Measurements from ENCODE around the gene WDR88. TPM values are rescaled to one million over a fixed set of nuclear protein-coding genes. Genes with fewer than 3 reads are reported as not detected.

WDR88 gene
- total and polyA plus RNA-seq, 12 donors, result 0.13 to 0.37 TPM; not detected in 10

DNA sequence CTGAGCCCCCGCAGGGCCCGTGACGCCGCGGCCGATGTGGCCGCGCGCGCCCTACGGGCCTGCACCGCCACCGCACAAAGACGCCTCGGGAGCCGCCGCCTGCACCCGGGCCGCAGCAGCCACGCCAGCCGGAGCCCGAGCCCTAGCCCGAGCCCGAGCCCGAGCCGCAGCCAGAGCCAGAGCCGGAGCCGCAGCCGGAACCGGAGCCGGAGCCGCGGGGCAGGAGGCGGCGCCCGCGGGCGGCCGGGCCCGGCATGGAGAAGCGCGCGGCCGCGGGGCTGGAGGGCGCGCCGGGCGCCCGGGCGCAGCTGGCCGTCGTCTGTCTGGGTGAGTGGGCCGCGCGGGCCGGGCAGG, 62.6 kb downstream of the WDR88 start:
- Histone ChIP-seq H3K9me3 (no peaks in the 10 kb centered on the region), H3K27me3 (peaks cover 0 to 30% (median 0%) of the 10 kb centered on the region in 7 donors), H3K36me3 (peaks cover 0 to 19% (median 0%) of the 10 kb centered on the region in 9 donors), H3K4me3 (peak overlapping the region; percentile 41 to 81 (median 63)), H3K27ac (peak overlapping the region in 5 of 10 donors; percentile 35 to 71 (median 53)), H3K4me1 (peaks cover 0 to 11% (median 6%) of the 10 kb centered on the region in 9 donors)
- WGBS, 2 donors, result 0 to 1% methylated on average over 25 to 57 of the region's 57 CpGs
- TF ChIP-seq, protein P1, sequence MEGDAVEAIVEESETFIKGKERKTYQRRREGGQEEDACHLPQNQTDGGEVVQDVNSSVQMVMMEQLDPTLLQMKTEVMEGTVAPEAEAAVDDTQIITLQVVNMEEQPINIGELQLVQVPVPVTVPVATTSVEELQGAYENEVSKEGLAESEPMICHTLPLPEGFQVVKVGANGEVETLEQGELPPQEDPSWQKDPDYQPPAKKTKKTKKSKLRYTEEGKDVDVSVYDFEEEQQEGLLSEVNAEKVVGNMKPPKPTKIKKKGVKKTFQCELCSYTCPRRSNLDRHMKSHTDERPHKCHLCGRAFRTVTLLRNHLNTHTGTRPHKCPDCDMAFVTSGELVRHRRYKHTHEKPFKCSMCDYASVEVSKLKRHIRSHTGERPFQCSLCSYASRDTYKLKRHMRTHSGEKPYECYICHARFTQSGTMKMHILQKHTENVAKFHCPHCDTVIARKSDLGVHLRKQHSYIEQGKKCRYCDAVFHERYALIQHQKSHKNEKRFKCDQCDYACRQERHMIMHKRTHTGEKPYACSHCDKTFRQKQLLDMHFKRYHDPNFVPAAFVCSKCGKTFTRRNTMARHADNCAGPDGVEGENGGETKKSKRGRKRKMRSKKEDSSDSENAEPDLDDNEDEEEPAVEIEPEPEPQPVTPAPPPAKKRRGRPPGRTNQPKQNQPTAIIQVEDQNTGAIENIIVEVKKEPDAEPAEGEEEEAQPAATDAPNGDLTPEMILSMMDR (IDR thresholded peaks at IDR 0.05), result no peak
- no peak for DNase-seq
- ATAC-seq, result peak in 4 of 8 donors; percentile 5 to 30 (median 26)
- intact Hi-C loops (cut with DNase I), result no loop called here

DNA sequence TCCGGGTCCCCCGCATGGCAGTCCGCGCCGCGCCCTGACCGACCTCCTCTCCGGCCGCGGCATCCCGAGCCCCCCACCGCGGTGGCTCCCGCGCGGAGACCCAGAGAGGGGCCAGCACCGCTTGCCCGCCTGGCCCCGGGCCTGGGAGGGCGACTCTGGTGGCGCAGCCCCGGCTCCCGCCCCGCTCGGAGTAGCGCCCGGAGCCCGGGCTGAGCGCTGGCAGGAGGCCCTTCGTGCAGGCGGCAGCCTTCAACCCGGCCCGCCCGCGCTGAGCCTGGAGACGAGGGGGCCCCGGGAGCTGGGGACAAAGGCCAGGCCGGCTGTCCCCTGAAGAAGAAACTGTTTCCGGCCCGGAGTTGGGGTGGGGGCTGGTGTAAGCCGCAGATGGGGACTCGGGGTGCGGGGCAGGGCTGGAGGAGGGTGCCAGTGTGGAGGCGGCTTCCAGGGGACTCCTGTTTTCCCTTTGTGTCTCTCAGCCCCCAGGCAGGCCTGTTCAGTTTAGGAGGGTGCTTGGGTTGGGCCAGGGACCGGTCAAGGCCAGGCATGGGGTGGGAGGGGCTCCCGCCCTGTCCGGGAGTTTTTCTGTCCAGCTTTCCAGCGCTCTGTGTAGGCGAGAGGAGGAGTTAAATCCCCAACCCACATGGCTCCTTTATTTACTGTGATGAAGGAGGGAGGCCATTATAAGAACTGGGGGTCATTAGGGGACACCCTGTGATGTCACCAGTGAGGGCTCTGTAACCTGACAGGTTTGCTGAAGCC, 63.2 kb downstream of the WDR88 start:
- peak in 1 of 2 donors; percentile 35 for DNase-seq
- peak overlapping the region in 8 of 10 donors; percentile 35 to 71 (median 58) for H3K27ac ChIP-seq
- peak overlapping the region; percentile 41 to 81 (median 63) for H3K4me3 ChIP-seq
- WGBS, 2 donors, result 1% methylated on average over 45 to 49 of the region's 49 CpGs
- peaks cover 0 to 30% (median 0%) of the 10 kb centered on the region in 7 donors for H3K27me3 ChIP-seq
- ATAC-seq, result peak; percentile 66 to 77 (median 71)
- peaks cover 0 to 11% (median 6%) of the 10 kb centered on the region in 9 donors for H3K4me1 ChIP-seq
- H3K36me3 ChIP-seq, result peaks cover 0 to 22% (median 0%) of the 10 kb centered on the region in 9 donors
- intact Hi-C loops (cut with DNase I), result no loop called here
- H3K9me3 ChIP-seq, result no peaks in the 10 kb centered on the region
- TF ChIP-seq, protein P1 (IDR thresholded peaks at IDR 0.05), result no peak

DNA sequence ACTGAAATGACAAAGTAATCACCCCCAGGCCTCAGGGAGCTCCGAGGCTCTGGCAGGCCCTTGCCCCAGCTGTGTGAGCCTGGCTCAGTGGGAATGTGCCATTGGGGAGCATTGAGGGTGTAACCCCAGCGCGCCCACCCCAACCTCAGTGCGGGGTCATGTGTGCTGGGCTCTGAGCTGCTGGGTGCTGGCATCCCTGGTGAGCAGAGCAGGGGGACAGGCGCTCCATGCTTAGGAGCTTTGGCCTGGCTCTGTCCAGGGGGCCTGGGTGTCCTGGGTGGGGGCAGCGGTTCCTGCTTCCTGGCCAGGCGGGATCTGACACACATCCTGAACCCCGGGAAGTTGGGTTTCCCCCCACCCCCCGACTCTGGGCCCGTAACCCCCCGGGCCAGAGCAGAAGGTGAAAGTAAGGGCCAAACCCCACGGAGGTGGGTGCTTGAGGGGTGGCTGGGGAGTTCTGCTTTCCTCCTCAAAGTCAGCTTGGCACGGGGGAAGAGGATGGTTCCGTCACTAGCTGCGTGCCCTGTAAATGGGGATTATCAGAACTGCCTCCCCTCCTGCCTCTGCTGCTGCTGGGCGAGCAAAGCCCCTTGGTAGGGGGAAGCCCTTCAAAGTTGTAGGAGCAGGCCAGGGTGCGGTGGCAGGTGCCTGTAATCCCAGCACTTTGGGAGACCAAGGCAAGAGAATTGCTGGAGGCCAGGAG, 63.9 kb downstream of the WDR88 start:
- Histone ChIP-seq H3K4me1 (peaks cover 0 to 11% (median 6%) of the 10 kb centered on the region in 9 donors), H3K36me3 (peaks cover 0 to 22% (median 0%) of the 10 kb centered on the region in 9 donors), H3K27ac (peak overlapping the region in 3 of 10 donors; percentile 25 to 69 (median 64)), H3K27me3 (peaks cover 0 to 30% (median 0%) of the 10 kb centered on the region in 7 donors), H3K4me3 (peak overlapping the region in 9 of 10 donors; percentile 51 to 81 (median 63)), H3K9me3 (no peaks in the 10 kb centered on the region)
- 72 to 77% methylated on average over 17 of the region's 17 CpGs for WGBS, 2 donors
- TF ChIP-seq, protein P1 (IDR thresholded peaks at IDR 0.05), result no peak
- peak in 5 of 8 donors; percentile 5 to 25 (median 15) for ATAC-seq
- no peak for DNase-seq
- intact Hi-C loops (cut with DNase I), result no loop called here

DNA sequence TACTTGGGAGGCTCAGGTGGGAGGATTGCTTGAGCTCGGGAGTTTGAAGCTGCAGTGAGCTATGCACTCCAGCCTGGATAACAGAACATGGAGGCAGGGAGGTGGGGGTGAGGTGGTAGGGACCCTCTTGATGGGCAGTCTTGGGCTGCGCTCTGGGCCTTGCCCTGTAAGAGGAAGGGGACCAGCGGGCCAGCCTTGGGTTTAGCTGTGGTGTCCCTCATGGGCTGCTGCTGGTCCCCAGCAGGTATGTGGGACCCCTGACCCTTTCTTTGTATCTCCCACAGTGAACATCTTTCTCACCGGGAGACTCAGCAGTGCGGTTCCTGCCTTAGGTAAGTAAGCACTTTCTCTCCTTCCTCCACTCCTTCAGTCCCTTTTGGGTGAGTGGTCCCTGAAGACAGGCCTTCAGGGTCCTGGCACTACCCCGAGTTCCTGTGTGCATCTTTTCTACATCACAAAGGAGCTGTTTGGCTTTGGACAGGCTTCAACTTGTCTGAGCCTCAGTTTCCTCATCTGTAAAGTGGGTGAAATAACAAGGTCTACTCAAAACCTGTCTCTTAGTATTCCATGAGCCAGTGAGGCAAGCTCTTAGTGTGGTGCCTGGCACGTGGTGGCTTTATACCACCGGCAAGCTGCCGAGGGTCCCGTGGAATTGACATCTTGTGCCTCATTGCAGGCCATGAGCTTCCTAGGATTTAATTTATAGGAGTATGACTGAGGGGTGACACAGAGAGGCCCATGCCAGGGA, 64.7 kb downstream of the WDR88 start:
- Histone ChIP-seq H3K9me3 (no peaks in the 10 kb centered on the region), H3K36me3 (peaks cover 0 to 22% (median 0%) of the 10 kb centered on the region in 9 donors), H3K27me3 (peaks cover 0 to 30% (median 0%) of the 10 kb centered on the region in 7 donors), H3K4me3 (no peak overlapping the region), H3K4me1 (peaks cover 0 to 11% (median 6%) of the 10 kb centered on the region in 9 donors), H3K27ac (no peak overlapping the region)
- ATAC-seq (no peak), DNase-seq (no peak)
- 95 to 97% methylated on average over 10 of the region's 10 CpGs for WGBS, 2 donors
- TF ChIP-seq, protein P1 (IDR thresholded peaks at IDR 0.05), result no peak
- intact Hi-C loops (cut with DNase I), result no loop called here

All from heart right ventricle (tissue), 16 donors.